ENCODE data around the gene ZNF260.
"Not testable (repeated sequence)": the region's sequence is repeated elsewhere in the genome, so short reads cannot be mapped to it uniquely, and the experiment has no call there.

Gene ZNF260

DNA sequence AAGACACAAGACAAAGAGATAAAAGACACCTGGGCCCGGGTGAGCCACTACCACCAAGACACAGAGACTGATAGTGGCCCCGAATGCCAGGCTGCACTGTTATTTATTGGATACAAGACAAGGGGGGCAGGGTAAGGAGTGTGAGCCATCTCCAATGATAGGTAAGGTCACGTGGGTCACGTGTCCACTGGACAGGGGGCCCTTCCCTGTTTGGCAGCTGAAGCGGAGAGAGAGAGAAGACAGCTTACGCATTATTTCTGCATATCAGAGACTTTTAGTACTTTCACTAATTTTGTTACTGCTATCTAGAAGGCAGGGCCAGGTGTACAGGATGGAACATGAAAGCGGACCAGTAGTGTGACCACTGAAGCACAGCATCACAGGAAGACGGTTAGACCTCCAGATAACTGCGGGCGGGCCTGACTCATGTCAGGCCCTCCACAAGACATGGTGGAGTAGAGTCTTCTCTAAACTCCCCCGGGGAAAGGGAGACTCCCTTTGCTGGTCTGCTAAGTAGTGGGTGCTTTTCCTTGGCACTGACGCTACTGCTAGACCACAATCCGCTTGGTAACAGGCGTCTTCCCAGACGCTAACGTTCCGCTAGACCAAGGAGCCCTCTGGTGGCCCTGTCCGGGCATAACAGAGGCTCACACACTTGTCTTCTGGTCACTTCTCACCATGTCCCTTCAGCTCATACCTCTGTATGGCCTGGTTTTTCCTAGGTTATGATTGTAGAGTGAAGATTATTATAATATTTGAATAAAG is 35.2 kb downstream of the ZNF260 start:
- DNase-seq (ENCODE audit: low read depth in 1 of 2, low spot score in 1 of 2) = peak; percentile 20 to 25
- not testable (repeated sequence) for H3K27me3 ChIP-seq (ENCODE audit: insufficient read depth, poor library complexity, severe bottlenecking); H3K4me3 ChIP-seq (replicated peaks; ENCODE audit: insufficient read depth, low read length); H3K27ac ChIP-seq (replicated peaks)

DNA sequence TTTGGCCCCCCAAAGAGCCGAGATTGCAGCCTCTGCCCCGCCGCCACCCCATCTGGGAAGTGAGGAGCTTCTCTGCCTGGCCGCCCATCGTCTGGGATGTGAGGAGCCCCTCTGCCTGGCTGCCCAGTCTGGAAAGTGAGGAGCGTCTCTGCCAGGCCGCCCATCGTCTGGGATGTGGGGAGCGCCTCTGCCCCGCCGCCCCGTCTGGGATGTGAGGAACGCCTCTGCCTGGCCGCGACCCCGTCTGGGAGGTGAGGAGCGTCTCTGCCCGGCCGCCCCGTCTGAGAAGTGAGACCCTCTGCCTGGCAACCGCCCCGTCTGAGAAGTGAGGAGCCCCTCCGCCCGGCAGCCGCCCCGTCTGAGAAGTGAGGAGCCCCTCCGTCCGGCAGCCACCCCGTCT is 37.2 kb downstream of the ZNF260 start:
- H3K4me3 ChIP-seq (replicated peaks; ENCODE audit: insufficient read depth, low read length); DNase-seq (ENCODE audit: low read depth in 1 of 2, low spot score in 1 of 2); H3K27ac ChIP-seq (replicated peaks); H3K27me3 ChIP-seq (ENCODE audit: insufficient read depth, poor library complexity, severe bottlenecking): not testable (repeated sequence)

DNA sequence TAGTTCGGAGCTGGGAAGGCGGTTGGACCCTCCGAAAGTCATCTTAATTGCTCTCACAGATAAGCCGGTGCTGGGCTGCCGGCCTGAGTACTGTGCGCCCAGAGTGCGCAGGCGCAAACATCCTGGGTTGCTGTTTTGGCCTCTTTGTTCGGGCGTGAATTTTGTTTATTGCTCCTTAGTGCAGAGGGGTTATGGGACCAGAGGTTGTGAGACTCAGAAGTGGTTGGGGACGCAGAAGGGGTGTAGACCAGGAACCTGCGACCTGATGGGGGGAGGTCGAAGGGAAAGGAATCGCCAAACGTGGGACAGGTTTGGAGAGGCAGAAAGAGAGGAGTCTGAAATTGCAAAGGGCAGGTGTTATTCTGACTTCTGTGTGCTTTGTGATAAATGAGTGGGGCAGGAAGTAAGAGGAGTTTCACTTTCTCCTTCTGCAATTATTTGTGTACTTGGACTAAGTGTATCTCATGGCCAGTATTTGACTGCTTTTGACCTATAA is 38.1 kb downstream of the ZNF260 start:
- no peaks in the 10 kb centered on the region for H3K27me3 ChIP-seq (ENCODE audit: insufficient read depth, poor library complexity, severe bottlenecking)
- peak; percentile 79 to 91 for DNase-seq (ENCODE audit: low read depth in 1 of 2, low spot score in 1 of 2)
- TF ChIP-seq, protein P1, sequence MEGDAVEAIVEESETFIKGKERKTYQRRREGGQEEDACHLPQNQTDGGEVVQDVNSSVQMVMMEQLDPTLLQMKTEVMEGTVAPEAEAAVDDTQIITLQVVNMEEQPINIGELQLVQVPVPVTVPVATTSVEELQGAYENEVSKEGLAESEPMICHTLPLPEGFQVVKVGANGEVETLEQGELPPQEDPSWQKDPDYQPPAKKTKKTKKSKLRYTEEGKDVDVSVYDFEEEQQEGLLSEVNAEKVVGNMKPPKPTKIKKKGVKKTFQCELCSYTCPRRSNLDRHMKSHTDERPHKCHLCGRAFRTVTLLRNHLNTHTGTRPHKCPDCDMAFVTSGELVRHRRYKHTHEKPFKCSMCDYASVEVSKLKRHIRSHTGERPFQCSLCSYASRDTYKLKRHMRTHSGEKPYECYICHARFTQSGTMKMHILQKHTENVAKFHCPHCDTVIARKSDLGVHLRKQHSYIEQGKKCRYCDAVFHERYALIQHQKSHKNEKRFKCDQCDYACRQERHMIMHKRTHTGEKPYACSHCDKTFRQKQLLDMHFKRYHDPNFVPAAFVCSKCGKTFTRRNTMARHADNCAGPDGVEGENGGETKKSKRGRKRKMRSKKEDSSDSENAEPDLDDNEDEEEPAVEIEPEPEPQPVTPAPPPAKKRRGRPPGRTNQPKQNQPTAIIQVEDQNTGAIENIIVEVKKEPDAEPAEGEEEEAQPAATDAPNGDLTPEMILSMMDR (IDR thresholded peaks at IDR 0.05; ENCODE audit: insufficient read depth, low read length) = no peak
- TF ChIP-seq SPI1 (IDR thresholded peaks at IDR 0.05; ENCODE audit: borderline replicate concordance, low read depth) (no peak), POLR2AphosphoS5 (IDR thresholded peaks at IDR 0.05; ENCODE audit: low read depth) (no peak), GABPA (IDR thresholded peaks at IDR 0.05; ENCODE audit: low read depth) (no peak)
- TF ChIP-seq, protein P2, sequence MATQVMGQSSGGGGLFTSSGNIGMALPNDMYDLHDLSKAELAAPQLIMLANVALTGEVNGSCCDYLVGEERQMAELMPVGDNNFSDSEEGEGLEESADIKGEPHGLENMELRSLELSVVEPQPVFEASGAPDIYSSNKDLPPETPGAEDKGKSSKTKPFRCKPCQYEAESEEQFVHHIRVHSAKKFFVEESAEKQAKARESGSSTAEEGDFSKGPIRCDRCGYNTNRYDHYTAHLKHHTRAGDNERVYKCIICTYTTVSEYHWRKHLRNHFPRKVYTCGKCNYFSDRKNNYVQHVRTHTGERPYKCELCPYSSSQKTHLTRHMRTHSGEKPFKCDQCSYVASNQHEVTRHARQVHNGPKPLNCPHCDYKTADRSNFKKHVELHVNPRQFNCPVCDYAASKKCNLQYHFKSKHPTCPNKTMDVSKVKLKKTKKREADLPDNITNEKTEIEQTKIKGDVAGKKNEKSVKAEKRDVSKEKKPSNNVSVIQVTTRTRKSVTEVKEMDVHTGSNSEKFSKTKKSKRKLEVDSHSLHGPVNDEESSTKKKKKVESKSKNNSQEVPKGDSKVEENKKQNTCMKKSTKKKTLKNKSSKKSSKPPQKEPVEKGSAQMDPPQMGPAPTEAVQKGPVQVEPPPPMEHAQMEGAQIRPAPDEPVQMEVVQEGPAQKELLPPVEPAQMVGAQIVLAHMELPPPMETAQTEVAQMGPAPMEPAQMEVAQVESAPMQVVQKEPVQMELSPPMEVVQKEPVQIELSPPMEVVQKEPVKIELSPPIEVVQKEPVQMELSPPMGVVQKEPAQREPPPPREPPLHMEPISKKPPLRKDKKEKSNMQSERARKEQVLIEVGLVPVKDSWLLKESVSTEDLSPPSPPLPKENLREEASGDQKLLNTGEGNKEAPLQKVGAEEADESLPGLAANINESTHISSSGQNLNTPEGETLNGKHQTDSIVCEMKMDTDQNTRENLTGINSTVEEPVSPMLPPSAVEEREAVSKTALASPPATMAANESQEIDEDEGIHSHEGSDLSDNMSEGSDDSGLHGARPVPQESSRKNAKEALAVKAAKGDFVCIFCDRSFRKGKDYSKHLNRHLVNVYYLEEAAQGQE (IDR thresholded peaks at IDR 0.05; ENCODE audit: insufficient replicate concordance, low read depth) = no peak
- H3K27ac ChIP-seq (replicated peaks) = peak overlapping the region; percentile 91
- peak overlapping the region; percentile 68 for H3K4me3 ChIP-seq (replicated peaks; ENCODE audit: insufficient read depth, low read length)

DNA sequence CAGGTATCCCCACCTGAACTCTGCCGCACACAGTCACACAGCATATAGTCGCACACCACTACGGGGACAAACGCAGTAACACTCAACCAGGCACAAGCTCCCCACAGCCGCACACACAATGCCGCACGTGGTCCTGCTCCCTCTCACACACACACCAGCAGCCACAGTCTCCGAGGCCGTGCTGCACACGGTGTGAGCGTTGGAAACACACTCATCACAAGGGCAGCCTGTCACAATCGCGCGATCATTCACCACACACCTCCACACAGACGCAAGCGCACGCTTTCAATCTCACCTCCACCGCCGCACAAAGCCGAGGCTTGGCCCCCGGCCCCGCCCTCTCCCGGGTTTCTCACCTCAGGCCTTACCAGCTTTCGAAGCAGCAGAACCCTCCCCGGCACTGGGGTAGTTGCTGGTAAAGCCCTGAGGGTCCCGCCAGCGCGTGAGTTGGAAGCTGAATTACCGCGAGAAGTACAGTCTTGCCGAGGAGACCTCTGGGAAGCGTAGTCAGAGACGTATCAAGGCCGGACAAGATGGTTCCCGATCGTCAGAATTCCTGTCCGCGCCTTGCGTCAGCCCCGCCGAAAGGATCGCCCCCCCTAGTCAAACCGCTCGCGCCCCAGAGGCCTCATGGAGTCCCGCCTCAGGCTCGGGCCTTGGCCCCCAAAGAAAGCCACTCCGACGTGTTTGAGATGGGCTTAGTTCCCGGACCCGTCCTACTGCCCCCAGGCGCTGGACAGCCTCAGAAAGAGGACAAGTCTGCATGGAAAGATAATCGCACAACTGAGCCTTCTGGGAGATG is 38.8 kb downstream of the ZNF260 start, which contains the start of gene ZNF566:
Gene ZNF566, minus strand, starts transcription at position 444 of the 802 bp plus-strand sequence. CDS start 13,004 bp downstream, outside the sequence.
- TF ChIP-seq SPI1 (IDR thresholded peaks at IDR 0.05; ENCODE audit: borderline replicate concordance, low read depth) (peak; percentile 15; the same call in 1 of the 2 replicates), POLR2AphosphoS5 (IDR thresholded peaks at IDR 0.05; ENCODE audit: low read depth) (peak; percentile 52; the same call in 1 of the 2 replicates), GABPA (IDR thresholded peaks at IDR 0.05; ENCODE audit: low read depth) (no peak)
- TF ChIP-seq, protein P2 (IDR thresholded peaks at IDR 0.05; ENCODE audit: insufficient replicate concordance, low read depth) = peak; percentile 10
- TF ChIP-seq, protein P1 (IDR thresholded peaks at IDR 0.05; ENCODE audit: insufficient read depth, low read length) = no peak
- Histone ChIP-seq H3K4me3 (replicated peaks; ENCODE audit: insufficient read depth, low read length) (peak within 1 kb of the TSS; percentile 68), H3K27ac (replicated peaks) (peak within 1 kb of the TSS; percentile 91), H3K27me3 (ENCODE audit: insufficient read depth, poor library complexity, severe bottlenecking) (no peaks in the 10 kb centered on the region)
- DNase-seq (ENCODE audit: low read depth in 1 of 2, low spot score in 1 of 2) = peak; percentile 97 to 98
